Activated CD4-positive, alpha-beta memory T cell treated with anti-CD3 and anti-CD28 coated beads for 36 hours (primary cell): ENCODE measurements around the gene ZNRF3. TPM values are rescaled to one million over a fixed set of nuclear protein-coding genes. Genes with fewer than 3 reads are reported as not detected.

Experiments
- CTCF ChIA-PET: fragments of 350-600 bp; sonication (Branson Sonifier 250); formaldehyde crosslinking; loops from one replicate; lab custom pipeline; 2021; ENCODE audit warnings: antibody characterized with exemption, inconsistent platforms; lab: Charles Lee
- POLR2A ChIA-PET: fragments of 350-600 bp; sonication (Branson Sonifier 250); formaldehyde crosslinking; loops from one replicate; lab custom pipeline; 2021; ENCODE audit warnings: antibody characterized with exemption; lab: Charles Lee
- DNase-seq: peaks from one replicate; pipeline ENCODE4 v3.0.0-alpha.2; 2020
- H3K27ac Mint-ChIP-seq: one replicate; pipeline ENCODE4 v1.8.0; 2021; ENCODE audit warnings: mixed read lengths
- H3K27me3 Mint-ChIP-seq: one replicate; pipeline ENCODE4 v1.8.0; 2021; ENCODE audit warnings: mixed read lengths
- H3K36me3 Mint-ChIP-seq: one replicate; pipeline ENCODE4 v1.8.0; 2021; ENCODE audit warnings: mixed read lengths
- H3K4me1 Mint-ChIP-seq: one replicate; pipeline ENCODE4 v1.8.0; 2021; ENCODE audit warnings: low read depth, mixed read lengths
- H3K4me3 Mint-ChIP-seq: one replicate; pipeline ENCODE4 v1.8.0; 2021; ENCODE audit warnings: mild to moderate bottlenecking, mixed read lengths
- H3K9me3 Mint-ChIP-seq: one replicate; pipeline ENCODE4 v1.8.0; 2021; ENCODE audit warnings: mixed read lengths
- intact Hi-C: fragments of 100-400 bp; cut with micrococcal nuclease; formaldehyde crosslinking; loops from one replicate; pipeline ENCODE4 v1.15.1; 2023
- total RNA-seq, 2 experiments: library from RNA; stranded (reverse); gene quantifications; one replicate each; pipeline ENCODE4 v1.2.3, GENCODE V29; 2021

ZNRF3 gene
- total RNA-seq, 2 experiments from 2014 or later: 1.3 to 1.5 TPM

DNA sequence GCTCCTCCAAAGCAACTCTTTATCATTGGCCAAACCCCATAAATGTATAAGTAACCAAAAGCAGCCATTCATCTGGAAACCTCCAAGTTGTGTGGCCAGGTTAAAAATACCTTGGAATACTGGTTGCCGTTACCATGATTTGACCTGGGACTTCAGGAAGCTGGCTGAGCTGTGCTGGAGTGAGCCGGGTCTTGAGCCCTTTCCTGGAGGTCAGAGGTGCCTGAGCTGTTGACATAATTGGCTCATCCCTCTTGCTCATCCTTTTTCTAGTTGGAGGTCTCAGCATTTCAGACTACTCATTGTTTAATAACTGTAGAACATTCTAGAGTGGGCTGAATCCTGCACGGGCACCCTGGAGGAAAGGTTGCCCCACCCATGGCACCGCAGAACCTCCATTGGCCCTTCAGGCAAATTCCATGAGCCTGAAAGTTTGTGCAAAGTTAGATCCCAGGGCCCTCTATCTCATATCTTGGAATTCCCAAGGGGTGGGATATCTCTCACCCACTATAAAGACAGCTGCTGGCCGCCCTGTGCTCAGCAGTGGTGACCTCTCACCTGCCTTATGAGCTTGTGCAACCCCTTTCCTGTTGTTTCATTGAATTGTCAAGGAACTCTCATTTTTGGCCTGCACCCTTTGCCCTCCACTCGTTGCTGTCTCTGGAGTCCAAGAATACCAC, 101.2 kb downstream of the ZNRF3 start:
- CTCF ChIA-PET: no interaction called here
- intact Hi-C loops: no loop called here
- Mint-ChIP-seq H3K36me3 (no peaks in the 10 kb centered on the region), H3K27me3 (peaks cover 5% of the 10 kb centered on the region), H3K4me1 (peaks cover 10% of the 10 kb centered on the region), H3K4me3 (no peak overlapping the region), H3K9me3 (peaks cover 8% of the 10 kb centered on the region), H3K27ac (no peak overlapping the region)
- POLR2A ChIA-PET: no interaction called here
- DNase-seq: no peak

DNA sequence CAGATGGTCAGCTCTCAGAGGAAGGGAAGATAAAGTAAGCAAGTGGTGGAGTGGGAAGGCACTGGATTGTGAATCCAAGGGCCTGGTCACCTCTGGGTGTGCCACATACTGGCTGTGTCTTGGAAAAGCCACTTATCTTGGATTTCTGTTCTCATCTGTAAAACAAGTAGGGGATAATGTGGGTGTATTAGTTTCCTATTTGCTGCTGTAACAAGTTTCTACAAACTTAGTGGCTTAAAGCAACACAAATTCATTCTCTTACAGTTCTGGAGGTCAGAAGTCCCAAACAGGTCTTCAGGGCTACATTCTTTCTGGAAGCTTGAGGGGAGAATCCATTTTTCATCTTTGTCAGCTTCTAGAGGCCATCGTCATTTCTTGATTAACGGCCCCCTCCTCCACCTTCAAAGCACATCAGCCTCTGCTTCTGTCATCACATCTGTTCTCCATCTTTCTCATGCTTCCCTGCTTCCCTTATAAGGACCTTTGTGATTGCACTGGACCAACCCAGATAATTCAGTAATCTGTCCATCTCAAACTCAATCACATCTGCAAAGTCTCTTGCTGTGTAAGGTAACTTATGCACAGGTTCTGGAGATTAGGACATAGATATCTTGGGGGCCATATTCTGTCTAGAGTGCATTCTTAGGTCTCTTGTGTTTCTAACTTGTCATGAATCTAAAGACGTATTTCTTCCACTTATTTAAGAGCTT, 102.4 kb downstream of the ZNRF3 start:
- Mint-ChIP-seq H3K4me3 (no peak overlapping the region), H3K9me3 (peaks cover 8% of the 10 kb centered on the region), H3K4me1 (peaks cover 11% of the 10 kb centered on the region), H3K27ac (no peak overlapping the region), H3K27me3 (peaks cover 2% of the 10 kb centered on the region), H3K36me3 (no peaks in the 10 kb centered on the region)
- no peak for DNase-seq
- POLR2A ChIA-PET: no interaction called here
- intact Hi-C loops: no loop called here
- CTCF ChIA-PET: no interaction called here

DNA sequence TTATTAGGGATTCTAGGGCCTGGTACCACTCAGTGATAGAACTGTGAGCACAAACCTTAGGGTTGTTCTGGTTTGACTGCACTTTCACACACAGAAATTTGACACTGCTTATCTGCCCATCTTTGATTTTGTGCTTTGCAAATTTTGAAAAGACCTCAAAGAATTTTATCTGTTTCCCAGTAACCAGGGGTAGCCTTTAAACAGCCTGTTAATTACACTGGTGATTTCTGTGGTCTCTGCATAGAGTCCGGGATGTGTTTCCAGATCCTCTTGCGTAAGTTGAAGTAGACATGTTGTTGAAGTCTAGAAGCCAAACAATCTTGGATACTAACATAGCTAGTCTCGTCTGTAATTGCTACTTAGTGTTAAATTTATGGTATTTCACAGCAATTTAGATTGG, 103.0 kb downstream of the ZNRF3 start:
- Mint-ChIP-seq H3K4me3 (no peak overlapping the region), H3K36me3 (no peaks in the 10 kb centered on the region), H3K9me3 (peaks cover 8% of the 10 kb centered on the region), H3K4me1 (peaks cover 11% of the 10 kb centered on the region), H3K27ac (no peak overlapping the region), H3K27me3 (peaks cover 2% of the 10 kb centered on the region)
- DNase-seq: no peak
- intact Hi-C loops: no loop called here
- ChIA-PET POLR2A (no interaction called here), CTCF (no interaction called here)

GRCh38 chr22:28988457-28988856, 105.1 kb downstream of the ZNRF3 start:
- Mint-ChIP-seq H3K36me3 (no peaks in the 10 kb centered on the region), H3K4me1 (peaks cover 13% of the 10 kb centered on the region), H3K27me3 (peaks cover under 1% of the 10 kb centered on the region), H3K27ac (no peak overlapping the region), H3K4me3 (no peak overlapping the region), H3K9me3 (peaks cover 8% of the 10 kb centered on the region)
- intact Hi-C loops: no loop called here
- no peak for DNase-seq
- ChIA-PET CTCF (no interaction called here), POLR2A (no interaction called here)

DNA sequence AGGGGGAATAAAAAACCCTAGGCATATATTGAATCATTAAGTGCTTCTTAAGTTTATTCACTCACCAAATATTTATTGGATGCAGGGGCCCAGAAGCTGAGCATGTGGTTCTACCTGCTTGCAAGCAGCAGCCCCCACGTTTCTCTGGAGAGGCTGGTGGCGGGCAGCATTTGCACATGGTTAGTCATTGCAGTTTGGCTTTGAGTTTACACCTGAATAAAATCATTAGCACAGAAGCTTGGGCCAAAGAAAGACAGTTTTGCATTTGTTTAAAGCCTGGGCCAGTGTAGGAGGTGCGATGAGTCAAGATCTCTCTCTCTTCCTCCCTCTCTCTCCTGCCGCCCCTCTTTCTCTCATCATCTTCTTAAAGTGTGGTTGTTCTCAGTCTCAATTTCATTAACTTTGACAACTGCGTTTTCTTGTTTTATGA, 105.7 kb downstream of the ZNRF3 start:
- peaks cover 2% of the 10 kb centered on the region for H3K36me3 Mint-ChIP-seq
- no peak overlapping the region for H3K27ac Mint-ChIP-seq
- peak; percentile 54 for DNase-seq
- no peaks in the 10 kb centered on the region for H3K27me3 Mint-ChIP-seq
- intact Hi-C loops: no loop called here
- no peak overlapping the region for H3K4me3 Mint-ChIP-seq
- POLR2A ChIA-PET: no interaction called here
- peaks cover 8% of the 10 kb centered on the region for H3K9me3 Mint-ChIP-seq
- CTCF ChIA-PET: interaction anchor here (0.6 kb wide), 1 partner anchor 156 kb away, joined by 3 read pairs; no protein-coding TSS in a partner anchor
- peaks cover 13% of the 10 kb centered on the region for H3K4me1 Mint-ChIP-seq

- POLR2A ChIA-PET: no interaction called here
These were observed 106.1 kb downstream of the ZNRF3 start for GRCh38 chr22:28989484-28989883.

DNA sequence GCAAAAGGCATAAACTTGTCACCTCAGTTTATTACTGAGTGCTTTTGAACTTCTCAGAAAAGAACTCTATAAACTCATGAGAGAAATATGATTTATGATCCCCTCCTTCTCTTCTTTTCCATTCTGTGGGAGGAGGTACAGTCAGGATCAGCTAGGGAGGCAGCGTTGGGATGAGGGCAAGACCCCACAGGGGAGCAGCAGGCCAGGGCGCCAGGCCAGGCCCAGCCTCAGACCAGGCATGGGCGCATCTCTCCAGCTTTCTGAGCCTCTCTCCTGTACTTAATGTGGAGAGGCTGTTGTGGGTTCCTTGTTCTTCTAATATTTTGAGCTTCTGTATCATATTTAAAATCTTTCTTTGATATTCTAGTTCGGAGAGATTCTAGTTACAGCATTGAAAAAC, 106.5 kb downstream of the ZNRF3 start:
- DNase-seq: no peak
- intact Hi-C loops: no loop called here
- ChIA-PET POLR2A (no interaction called here), CTCF (interaction anchor here (0.8 kb wide), 1 partner anchor 51 kb away, joined by 3 read pairs; no protein-coding TSS in a partner anchor)
- no peaks in the 10 kb centered on the region for H3K27me3 Mint-ChIP-seq
- peaks cover 13% of the 10 kb centered on the region for H3K4me1 Mint-ChIP-seq
- peaks cover 2% of the 10 kb centered on the region for H3K36me3 Mint-ChIP-seq
- peaks cover 8% of the 10 kb centered on the region for H3K9me3 Mint-ChIP-seq
- H3K27ac Mint-ChIP-seq: no peak overlapping the region
- H3K4me3 Mint-ChIP-seq: no peak overlapping the region

More at GRCh38 chr22:28989484-28989883, 106.1 kb downstream of the ZNRF3 start:
- H3K4me3 Mint-ChIP-seq: no peak overlapping the region
- intact Hi-C loops: no loop called here
- no peak for DNase-seq
- no peak overlapping the region for H3K27ac Mint-ChIP-seq
- peaks cover 13% of the 10 kb centered on the region for H3K4me1 Mint-ChIP-seq
- CTCF ChIA-PET: interaction anchor here (0.6 kb wide), 1 partner anchor 157 kb away, joined by 3 read pairs; no protein-coding TSS in a partner anchor
- peaks cover 2% of the 10 kb centered on the region for H3K36me3 Mint-ChIP-seq
- no peaks in the 10 kb centered on the region for H3K27me3 Mint-ChIP-seq
- peaks cover 8% of the 10 kb centered on the region for H3K9me3 Mint-ChIP-seq

DNA sequence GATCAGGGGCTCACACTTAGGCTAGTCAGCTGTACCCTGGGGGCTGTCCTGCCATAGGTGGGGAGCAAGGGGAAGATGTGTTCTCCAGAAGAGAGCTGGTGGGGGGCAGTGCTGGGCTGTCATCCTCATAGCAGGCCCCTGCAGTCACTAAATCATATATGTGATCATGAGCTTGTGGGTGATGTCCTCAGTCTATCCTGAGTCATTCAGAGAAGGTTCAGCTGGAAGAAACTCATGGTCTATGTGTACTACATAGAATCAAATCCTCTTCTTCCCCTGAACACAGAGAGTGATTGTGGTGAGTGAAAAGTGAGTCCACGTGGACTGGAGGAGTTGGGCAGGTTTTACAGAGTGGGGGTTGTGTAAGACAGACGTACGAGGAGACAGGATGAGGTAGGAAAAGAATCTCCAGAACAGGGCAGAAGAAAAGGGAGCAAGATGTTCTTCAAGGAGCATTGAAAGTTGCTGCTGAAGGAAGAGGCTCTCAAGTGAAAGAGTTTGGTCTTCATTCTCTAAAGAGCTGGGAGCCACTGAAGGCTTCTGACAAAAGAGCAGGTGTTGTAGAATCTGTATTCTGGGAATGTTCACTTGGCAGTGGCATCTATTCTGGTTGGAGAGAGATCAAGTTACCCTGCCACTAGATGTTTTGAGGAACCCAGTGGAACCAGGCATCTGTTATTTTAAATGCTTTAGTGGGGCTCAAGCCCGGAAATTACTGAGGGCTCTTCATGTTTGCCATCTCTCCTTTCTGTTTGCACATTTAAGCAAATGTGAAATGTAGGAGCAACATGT, 109.4 kb downstream of the ZNRF3 start:
- ChIA-PET POLR2A (no interaction called here), CTCF (no interaction called here)
- Mint-ChIP-seq H3K4me1 (peaks cover 13% of the 10 kb centered on the region), H3K27ac (no peak overlapping the region), H3K27me3 (no peaks in the 10 kb centered on the region), H3K9me3 (no peaks in the 10 kb centered on the region), H3K36me3 (peaks cover 2% of the 10 kb centered on the region), H3K4me3 (no peak overlapping the region)
- intact Hi-C loops: no loop called here
- no peak for DNase-seq

DNA sequence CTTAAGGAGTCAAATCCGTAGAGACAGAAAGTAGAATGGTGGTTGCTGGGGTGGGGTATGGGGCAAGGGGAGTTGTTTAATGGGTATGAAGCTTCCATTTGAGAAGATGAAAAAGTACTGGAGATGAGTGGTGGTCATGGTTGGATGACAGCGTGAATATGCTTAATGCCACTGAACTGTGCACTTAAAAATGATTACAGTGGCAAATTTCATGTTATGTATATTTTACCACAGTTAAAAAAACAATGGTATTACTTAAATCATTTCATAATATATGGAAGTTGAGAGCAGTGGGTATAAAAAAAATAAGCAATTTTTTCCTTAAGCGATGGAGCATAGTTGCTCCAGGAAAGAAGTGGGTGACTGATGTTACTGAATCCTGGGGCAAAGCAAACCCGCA, 111.2 kb downstream of the ZNRF3 start:
- Mint-ChIP-seq H3K27ac (no peak overlapping the region), H3K36me3 (peaks cover 2% of the 10 kb centered on the region), H3K27me3 (no peaks in the 10 kb centered on the region), H3K4me1 (peaks cover 4% of the 10 kb centered on the region), H3K4me3 (no peak overlapping the region), H3K9me3 (no peaks in the 10 kb centered on the region)
- ChIA-PET POLR2A (no interaction called here), CTCF (interaction anchor here (1.0 kb wide), 1 partner anchor 139 kb away, joined by 3 read pairs; no protein-coding TSS in a partner anchor)
- no peak for DNase-seq
- intact Hi-C loops: no loop called here

DNA sequence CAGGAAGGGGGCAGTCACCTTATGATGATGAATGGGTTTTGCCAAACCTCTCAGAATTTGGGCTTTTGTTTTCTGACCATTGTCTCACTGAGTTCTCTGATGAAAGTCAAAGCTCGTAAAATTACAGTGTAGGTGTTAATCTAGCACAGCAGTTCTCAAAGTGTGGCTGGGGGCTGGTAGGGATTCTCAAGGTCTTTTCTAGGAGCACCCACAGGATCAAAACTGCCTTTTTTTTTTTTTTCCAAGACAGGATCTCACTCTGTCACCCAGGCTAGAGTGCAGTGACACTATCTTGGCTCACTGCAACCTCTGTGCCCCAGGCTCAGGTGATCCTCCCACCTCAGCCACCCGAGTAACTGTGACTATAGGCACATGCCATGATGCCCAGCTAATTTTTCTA, 112.2 kb downstream of the ZNRF3 start:
- H3K4me3 Mint-ChIP-seq: no peak overlapping the region
- H3K4me1 Mint-ChIP-seq: peaks cover 2% of the 10 kb centered on the region
- H3K9me3 Mint-ChIP-seq: no peaks in the 10 kb centered on the region
- CTCF ChIA-PET: interaction anchor here (1.3 kb wide), 1 partner anchor 45 kb away, joined by 3 read pairs; no protein-coding TSS in a partner anchor
- H3K36me3 Mint-ChIP-seq: peaks cover 2% of the 10 kb centered on the region
- no peaks in the 10 kb centered on the region for H3K27me3 Mint-ChIP-seq
- DNase-seq: no peak
- intact Hi-C loops: no loop called here
- POLR2A ChIA-PET: no interaction called here
- H3K27ac Mint-ChIP-seq: no peak overlapping the region

GRCh38 chr22:28997342-28997741, 114.0 kb downstream of the ZNRF3 start:
- Mint-ChIP-seq H3K4me3 (no peak overlapping the region), H3K9me3 (no peaks in the 10 kb centered on the region), H3K36me3 (peaks cover 2% of the 10 kb centered on the region), H3K27me3 (no peaks in the 10 kb centered on the region), H3K27ac (no peak overlapping the region), H3K4me1 (peaks cover 2% of the 10 kb centered on the region)
- no peak for DNase-seq
- POLR2A ChIA-PET: no interaction called here
- CTCF ChIA-PET: no interaction called here
- intact Hi-C loops: no loop called here

DNA sequence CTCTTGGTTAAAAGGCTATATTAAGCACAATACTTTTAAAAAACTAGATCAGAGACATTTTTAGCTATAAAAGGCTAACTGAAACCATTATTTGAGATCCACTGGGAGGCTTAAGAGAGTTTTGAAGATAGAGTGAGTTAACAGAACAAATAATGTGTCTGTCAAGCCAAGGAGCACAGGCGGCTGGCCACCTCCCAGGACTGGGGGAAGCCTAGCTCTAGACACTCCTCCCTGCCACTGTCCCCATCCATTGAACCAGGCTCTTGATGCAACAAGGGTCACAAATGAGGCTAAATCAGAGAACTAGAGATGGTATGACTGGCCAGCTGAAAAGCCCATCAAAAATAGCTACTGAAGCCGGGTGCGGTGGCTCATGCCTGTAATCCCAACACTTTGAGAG, 115.3 kb downstream of the ZNRF3 start:
- Mint-ChIP-seq H3K9me3 (no peaks in the 10 kb centered on the region), H3K36me3 (peaks cover 2% of the 10 kb centered on the region), H3K4me3 (no peak overlapping the region), H3K4me1 (no peaks in the 10 kb centered on the region), H3K27me3 (no peaks in the 10 kb centered on the region), H3K27ac (no peak overlapping the region)
- ChIA-PET POLR2A (no interaction called here), CTCF (no interaction called here)
- no peak for DNase-seq
- intact Hi-C loops: no loop called here
